ENCODE data around the gene NAA80. TPM values are rescaled to one million over a fixed set of nuclear protein-coding genes. Genes with fewer than 3 reads are reported as not detected.

NAA80 gene
- total and polyA plus RNA-seq, 2 of the 13 experiments (the other 11 are each of a cell fraction or from before 2014, with no cell fraction given) = 3.4 to 8.7 TPM

DNA sequence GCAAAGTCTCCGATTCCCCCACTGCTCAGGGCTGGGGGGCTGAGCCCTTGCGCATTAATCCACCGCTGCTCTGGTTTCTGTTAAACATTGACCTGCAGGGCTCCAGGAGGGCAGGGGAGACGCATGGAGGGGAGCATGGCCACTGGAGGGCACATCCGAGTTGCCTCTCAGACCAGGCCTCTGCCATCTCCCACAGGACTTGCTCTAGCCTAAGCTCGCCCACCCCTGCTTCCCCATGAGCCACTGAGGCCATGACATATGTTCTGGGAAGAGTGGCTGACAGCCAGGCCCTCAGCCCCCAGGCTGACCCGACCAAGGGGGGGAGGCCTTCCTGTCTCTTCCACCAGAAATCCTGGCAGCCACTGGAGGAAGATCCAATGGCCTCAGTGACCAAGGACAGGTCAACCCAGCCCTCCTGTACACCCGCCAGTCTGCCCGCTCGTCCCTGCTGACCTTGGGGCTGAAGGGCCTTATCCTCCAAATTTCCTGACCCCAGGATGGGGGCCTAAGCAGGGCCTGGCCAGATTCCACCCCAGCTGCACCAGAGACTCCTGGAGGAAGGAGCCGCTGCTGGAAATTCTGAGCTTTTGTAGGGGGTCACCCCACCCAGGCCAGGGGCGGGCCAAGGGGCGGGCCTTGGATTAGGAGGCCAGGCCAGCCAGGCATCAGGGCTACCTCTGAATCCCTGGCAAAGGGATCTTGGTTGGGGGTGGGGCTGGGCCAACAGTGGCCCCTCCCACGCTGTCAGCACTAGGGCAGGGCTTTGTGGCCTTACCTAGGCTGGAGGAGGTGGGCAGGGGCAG lies 4.0 kb upstream of the NAA80 start, which contains the start of gene HYAL1 (continued):
- TF ChIP-seq, protein P1, sequence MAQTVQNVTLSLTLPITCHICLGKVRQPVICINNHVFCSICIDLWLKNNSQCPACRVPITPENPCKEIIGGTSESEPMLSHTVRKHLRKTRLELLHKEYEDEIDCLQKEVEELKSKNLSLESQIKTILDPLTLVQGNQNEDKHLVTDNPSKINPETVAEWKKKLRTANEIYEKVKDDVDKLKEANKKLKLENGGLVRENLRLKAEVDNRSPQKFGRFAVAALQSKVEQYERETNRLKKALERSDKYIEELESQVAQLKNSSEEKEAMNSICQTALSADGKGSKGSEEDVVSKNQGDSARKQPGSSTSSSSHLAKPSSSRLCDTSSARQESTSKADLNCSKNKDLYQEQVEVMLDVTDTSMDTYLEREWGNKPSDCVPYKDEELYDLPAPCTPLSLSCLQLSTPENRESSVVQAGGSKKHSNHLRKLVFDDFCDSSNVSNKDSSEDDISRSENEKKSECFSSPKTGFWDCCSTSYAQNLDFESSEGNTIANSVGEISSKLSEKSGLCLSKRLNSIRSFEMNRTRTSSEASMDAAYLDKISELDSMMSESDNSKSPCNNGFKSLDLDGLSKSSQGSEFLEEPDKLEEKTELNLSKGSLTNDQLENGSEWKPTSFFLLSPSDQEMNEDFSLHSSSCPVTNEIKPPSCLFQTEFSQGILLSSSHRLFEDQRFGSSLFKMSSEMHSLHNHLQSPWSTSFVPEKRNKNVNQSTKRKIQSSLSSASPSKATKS (CRISPR knock-in tag; IDR thresholded peaks at IDR 0.05) = 0 out of 2 replicates have a peak, but pooled peaks have one; percentile 67
- no peak; the same call in 1 of the 2 replicates for TF ChIP-seq MEIS1 (CRISPR knock-in tag; IDR thresholded peaks at IDR 0.05; ENCODE audit: borderline replicate concordance)
- TF ChIP-seq, protein P2, sequence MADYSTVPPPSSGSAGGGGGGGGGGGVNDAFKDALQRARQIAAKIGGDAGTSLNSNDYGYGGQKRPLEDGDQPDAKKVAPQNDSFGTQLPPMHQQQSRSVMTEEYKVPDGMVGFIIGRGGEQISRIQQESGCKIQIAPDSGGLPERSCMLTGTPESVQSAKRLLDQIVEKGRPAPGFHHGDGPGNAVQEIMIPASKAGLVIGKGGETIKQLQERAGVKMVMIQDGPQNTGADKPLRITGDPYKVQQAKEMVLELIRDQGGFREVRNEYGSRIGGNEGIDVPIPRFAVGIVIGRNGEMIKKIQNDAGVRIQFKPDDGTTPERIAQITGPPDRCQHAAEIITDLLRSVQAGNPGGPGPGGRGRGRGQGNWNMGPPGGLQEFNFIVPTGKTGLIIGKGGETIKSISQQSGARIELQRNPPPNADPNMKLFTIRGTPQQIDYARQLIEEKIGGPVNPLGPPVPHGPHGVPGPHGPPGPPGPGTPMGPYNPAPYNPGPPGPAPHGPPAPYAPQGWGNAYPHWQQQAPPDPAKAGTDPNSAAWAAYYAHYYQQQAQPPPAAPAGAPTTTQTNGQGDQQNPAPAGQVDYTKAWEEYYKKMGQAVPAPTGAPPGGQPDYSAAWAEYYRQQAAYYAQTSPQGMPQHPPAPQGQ (CRISPR knock-in tag; IDR thresholded peaks at IDR 0.05; ENCODE audit: borderline replicate concordance) = no peak
- no peak for TF ChIP-seq BHLHE40 (IDR thresholded peaks at IDR 0.05; ENCODE audit: low read length)
- TF ChIP-seq, protein P3, sequence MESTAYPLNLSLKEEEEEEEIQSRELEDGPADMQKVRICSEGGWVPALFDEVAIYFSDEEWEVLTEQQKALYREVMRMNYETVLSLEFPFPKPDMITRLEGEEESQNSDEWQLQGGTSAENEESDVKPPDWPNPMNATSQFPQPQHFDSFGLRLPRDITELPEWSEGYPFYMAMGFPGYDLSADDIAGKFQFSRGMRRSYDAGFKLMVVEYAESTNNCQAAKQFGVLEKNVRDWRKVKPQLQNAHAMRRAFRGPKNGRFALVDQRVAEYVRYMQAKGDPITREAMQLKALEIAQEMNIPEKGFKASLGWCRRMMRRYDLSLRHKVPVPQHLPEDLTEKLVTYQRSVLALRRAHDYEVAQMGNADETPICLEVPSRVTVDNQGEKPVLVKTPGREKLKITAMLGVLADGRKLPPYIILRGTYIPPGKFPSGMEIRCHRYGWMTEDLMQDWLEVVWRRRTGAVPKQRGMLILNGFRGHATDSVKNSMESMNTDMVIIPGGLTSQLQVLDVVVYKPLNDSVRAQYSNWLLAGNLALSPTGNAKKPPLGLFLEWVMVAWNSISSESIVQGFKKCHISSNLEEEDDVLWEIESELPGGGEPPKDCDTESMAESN (CRISPR knock-in tag; conservative IDR thresholded peaks at IDR 0.05) = peak; percentile 50; the same call in 1 of the 2 replicates
- TF ChIP-seq ETV6 (CRISPR knock-in tag; conservative IDR thresholded peaks at IDR 0.05) = peak; percentile 65; the same call in 1 of the 2 replicates
- no peak for TF ChIP-seq ZNF12 (CRISPR knock-in tag; IDR thresholded peaks at IDR 0.05)
- TF ChIP-seq, protein P4, sequence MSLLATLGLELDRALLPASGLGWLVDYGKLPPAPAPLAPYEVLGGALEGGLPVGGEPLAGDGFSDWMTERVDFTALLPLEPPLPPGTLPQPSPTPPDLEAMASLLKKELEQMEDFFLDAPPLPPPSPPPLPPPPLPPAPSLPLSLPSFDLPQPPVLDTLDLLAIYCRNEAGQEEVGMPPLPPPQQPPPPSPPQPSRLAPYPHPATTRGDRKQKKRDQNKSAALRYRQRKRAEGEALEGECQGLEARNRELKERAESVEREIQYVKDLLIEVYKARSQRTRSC (CRISPR knock-in tag; IDR thresholded peaks at IDR 0.05; ENCODE audit: low read depth) = no peak; the same call in 1 of the 2 replicates
- TF ChIP-seq TMF1 (CRISPR knock-in tag; IDR thresholded peaks at IDR 0.05; ENCODE audit: low read depth) = peak; percentile 63; the same call in 1 of the 2 replicates
- no peak for TF ChIP-seq SIN3B (IDR thresholded peaks at IDR 0.05; ENCODE audit: low read length)
- TF ChIP-seq, protein P5, sequence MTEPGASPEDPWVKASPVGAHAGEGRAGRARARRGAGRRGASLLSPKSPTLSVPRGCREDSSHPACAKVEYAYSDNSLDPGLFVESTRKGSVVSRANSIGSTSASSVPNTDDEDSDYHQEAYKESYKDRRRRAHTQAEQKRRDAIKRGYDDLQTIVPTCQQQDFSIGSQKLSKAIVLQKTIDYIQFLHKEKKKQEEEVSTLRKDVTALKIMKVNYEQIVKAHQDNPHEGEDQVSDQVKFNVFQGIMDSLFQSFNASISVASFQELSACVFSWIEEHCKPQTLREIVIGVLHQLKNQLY (CRISPR knock-in tag; IDR thresholded peaks at IDR 0.05) = no peak
- TF ChIP-seq HOXA3 (CRISPR knock-in tag; IDR thresholded peaks at IDR 0.05) = peak; percentile 56
- TF ChIP-seq TCF7 (IDR thresholded peaks at IDR 0.05; ENCODE audit: low read depth) = no peak
- TF ChIP-seq HOXD1 (CRISPR knock-in tag; IDR thresholded peaks at IDR 0.05) = peak; percentile 64; the same call in 1 of the 2 replicates
- no peak; the same call in 1 of the 2 replicates for TF ChIP-seq FOXO1 (CRISPR knock-in tag; IDR thresholded peaks at IDR 0.05)
- peak; percentile 64; the same call in 1 of the 2 replicates for TF ChIP-seq ZFP90 (CRISPR knock-in tag; IDR thresholded peaks at IDR 0.05; ENCODE audit: borderline replicate concordance)
- TF ChIP-seq ZNF367 (CRISPR knock-in tag; IDR thresholded peaks at IDR 0.05; ENCODE audit: borderline replicate concordance) = no peak
- TF ChIP-seq ZNF33B (CRISPR knock-in tag; IDR thresholded peaks at IDR 0.05) = no peak
- peak; percentile 77; the same call in 1 of the 2 replicates for TF ChIP-seq ELF4 (CRISPR knock-in tag; IDR thresholded peaks at IDR 0.05; ENCODE audit: borderline replicate concordance)
- TF ChIP-seq ZNF562 (CRISPR knock-in tag; IDR thresholded peaks at IDR 0.05; ENCODE audit: borderline replicate concordance) = no peak
